ENCODE results near the gene DCC.

DNA sequence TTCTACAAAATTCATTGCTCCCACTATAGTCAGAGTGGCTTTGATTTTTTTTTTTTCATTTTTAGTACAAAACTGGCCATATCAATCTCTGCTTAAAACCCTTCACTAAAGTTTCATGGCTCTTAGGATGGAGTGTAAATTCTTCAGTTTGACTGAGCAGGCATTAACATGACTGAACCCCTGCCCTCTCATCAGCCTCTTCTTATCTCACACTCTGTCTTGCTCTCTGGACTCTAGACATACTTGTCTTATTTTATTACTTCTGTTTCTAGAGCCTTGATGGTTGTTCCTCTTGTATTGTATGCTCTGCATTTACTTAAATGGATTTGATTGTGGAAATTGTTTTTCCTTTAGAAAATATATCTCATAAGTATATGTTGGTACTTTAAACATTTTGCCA is 272.4 kb downstream of the DCC start:
- TF ChIP-seq, protein P1, sequence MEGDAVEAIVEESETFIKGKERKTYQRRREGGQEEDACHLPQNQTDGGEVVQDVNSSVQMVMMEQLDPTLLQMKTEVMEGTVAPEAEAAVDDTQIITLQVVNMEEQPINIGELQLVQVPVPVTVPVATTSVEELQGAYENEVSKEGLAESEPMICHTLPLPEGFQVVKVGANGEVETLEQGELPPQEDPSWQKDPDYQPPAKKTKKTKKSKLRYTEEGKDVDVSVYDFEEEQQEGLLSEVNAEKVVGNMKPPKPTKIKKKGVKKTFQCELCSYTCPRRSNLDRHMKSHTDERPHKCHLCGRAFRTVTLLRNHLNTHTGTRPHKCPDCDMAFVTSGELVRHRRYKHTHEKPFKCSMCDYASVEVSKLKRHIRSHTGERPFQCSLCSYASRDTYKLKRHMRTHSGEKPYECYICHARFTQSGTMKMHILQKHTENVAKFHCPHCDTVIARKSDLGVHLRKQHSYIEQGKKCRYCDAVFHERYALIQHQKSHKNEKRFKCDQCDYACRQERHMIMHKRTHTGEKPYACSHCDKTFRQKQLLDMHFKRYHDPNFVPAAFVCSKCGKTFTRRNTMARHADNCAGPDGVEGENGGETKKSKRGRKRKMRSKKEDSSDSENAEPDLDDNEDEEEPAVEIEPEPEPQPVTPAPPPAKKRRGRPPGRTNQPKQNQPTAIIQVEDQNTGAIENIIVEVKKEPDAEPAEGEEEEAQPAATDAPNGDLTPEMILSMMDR (IDR thresholded peaks at IDR 0.05): no peak
- no peak for TF ChIP-seq POLR2A (IDR thresholded peaks at IDR 0.05)
